Gastrocnemius medialis (tissue), 4 donors: ENCODE measurements around the gene SMTN. TPM values are rescaled to one million over a fixed set of nuclear protein-coding genes. Genes with fewer than 3 reads are reported as not detected.
A peak's percentile ranks its signal among the peaks of the same experiment; 100 is the strongest.

Experiments
- ATAC-seq, 2 donors: fragments of 150-250 bp; one replicate each; pipeline ENCODE4 v1.9.1; 2016
- DNase-seq, 2 donors: peaks; one replicate each; pipeline ENCODE4 v3.0.0-alpha.2; 2019
- H3K27ac ChIP-seq, 4 donors: fragments of 200-600 bp; sonication (generic); 1 replicate in 1 of 4; 2 replicates in 3 of 4; pipeline ENCODE4 v1.5.1; 2016 to 2018; ENCODE audit warnings: mild to moderate bottlenecking in 2 of 4, moderate library complexity in 1 of 4
- H3K27me3 ChIP-seq, 3 donors: fragments of 200-600 bp; sonication (generic) in 2 of 3; 1 replicate in 1 of 3; 2 replicates in 2 of 3; pipeline versions ENCODE4 v1.5.1 to v1.6.0; 2016 to 2019; ENCODE audit warnings: mild to moderate bottlenecking in 1 of 3, moderate library complexity in 1 of 3
- H3K36me3 ChIP-seq, 2 donors: fragments of 200-600 bp; sonication (generic) in 1 of 2; one replicate each; pipeline ENCODE4 v1.5.1; 2017 to 2018
- H3K4me1 ChIP-seq, 2 donors: fragments of 200-600 bp; sonication (generic) in 1 of 2; one replicate each; pipeline ENCODE4 v1.5.1; 2016 to 2017; ENCODE audit warnings: mild to moderate bottlenecking in 2 of 2
- H3K4me3 ChIP-seq, 4 donors: fragments of 200-600 bp; sonication (generic) in 3 of 4; 1 replicate in 1 of 4; 2 replicates in 3 of 4; pipeline ENCODE4 v1.5.1; 2016 to 2019; ENCODE audit warnings: mild to moderate bottlenecking in 2 of 4
- H3K9me3 ChIP-seq, 3 donors: fragments of 200-600 bp; sonication (generic) in 2 of 3; 1 replicate in 1 of 3; 2 replicates in 2 of 3; pipeline ENCODE4 v1.5.1; 2016 to 2019
- CTCF ChIP-seq, 5 experiments: fragments of 450-650 bp in 3 of 5; fragments of 200-600 bp in 2 of 5; sonication (generic) in 2 of 5; IDR thresholded peaks in 4 of 5; conservative IDR thresholded peaks in 1 of 5; 1 replicate in 4 of 5; 2 replicates in 1 of 5; pipeline ENCODE4 v1.5.1; 2016 to 2019; ENCODE audit warnings: antibody characterized with exemption in 5 of 5, mild to moderate bottlenecking in 3 of 5, moderate library complexity in 3 of 5
- POLR2A ChIP-seq, 2 donors: fragments of 450-650 bp; IDR thresholded peaks; one replicate each; pipeline ENCODE4 v1.6.1; 2017; ENCODE audit warnings: antibody characterized with exemption in 2 of 2, mild to moderate bottlenecking in 2 of 2, moderate library complexity in 2 of 2
- in situ Hi-C, 4 donors: fragments of 200-750 bp; cut with MboI; loops; one replicate each; pipeline versions ENCODE4 v1.15.0 to v1.8.0; 2017; ENCODE audit warnings: low sequenced_read_pairs in 4 of 4
- intact Hi-C: fragments of 100-400 bp; cut with DNase I; formaldehyde crosslinking; loops from one replicate; pipeline ENCODE4 v1.15.1; 2023; ENCODE audit warnings: low total_unique reads
- total RNA-seq, 4 donors: library from RNA; depleted of rRNA; stranded (reverse); fragments of >200 nt; gene quantifications; one replicate each; pipeline versions ENCODE4 v1.1.0 to v1.2.3, GENCODE V29; 2016

SMTN gene
- total RNA-seq, 4 donors from 2014 or later: 39.5 to 104 (median 45.3) TPM

GRCh38 chr22:31040542-31041398 is 40.3 kb upstream of the SMTN start:
- H3K27me3 ChIP-seq: no peaks in the 10 kb centered on the region
- TF ChIP-seq POLR2A (IDR thresholded peaks at IDR 0.05) (no peak), CTCF (IDR thresholded peaks at IDR 0.05 in 4 of 5, conservative IDR thresholded peaks at IDR 0.05 in 1 of 5) (no peak)
- H3K9me3 ChIP-seq: no peaks in the 10 kb centered on the region
- H3K4me1 ChIP-seq: peaks cover 10 to 24% of the 10 kb centered on the region in 2 donors
- in situ Hi-C loops: no loop called here
- no peak overlapping the region for H3K4me3 ChIP-seq
- intact Hi-C loops: no loop called here
- ATAC-seq (no peak), DNase-seq (no peak)
- H3K36me3 ChIP-seq: no peaks in the 10 kb centered on the region
- peak overlapping the region in 1 of 4 donors; percentile 5 for H3K27ac ChIP-seq

DNA sequence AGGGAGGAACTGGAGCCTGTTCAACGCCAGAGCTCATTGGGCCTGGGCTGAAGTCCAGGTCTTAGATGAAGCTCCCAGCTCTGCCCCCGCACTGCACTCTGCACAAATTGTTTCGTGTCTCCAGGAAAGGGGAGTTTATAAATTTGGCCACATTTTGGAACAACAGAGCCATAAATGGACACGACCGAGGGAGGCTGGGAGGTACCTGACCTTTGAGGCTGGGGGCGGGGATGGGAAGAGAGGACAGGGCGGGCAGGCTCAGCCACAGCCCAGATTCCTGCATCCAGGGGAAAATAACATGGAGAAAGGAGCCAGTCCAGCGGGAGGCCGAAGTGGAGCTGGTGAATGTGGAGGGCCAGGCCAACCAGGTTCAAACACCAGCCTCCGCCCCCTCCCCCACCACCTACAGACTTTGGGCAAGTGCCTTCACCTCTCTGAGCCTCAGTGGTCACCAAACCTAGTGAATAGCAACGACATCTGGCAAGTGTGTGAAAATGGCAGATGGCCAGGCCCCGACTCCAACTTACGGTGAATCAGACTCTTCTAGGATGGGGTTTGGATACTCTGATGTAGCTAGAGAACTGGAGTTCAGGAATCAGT is 36.8 kb upstream of the SMTN start:
- TF ChIP-seq POLR2A (IDR thresholded peaks at IDR 0.05): no peak
- no peak for TF ChIP-seq CTCF (IDR thresholded peaks at IDR 0.05 in 4 of 5, conservative IDR thresholded peaks at IDR 0.05 in 1 of 5)
- peaks cover 13 to 14% of the 10 kb centered on the region in 2 donors for H3K4me1 ChIP-seq
- H3K36me3 ChIP-seq: no peaks in the 10 kb centered on the region
- ATAC-seq (peak; percentile 38), DNase-seq (peak in 1 of 2 donors; percentile 38)
- intact Hi-C loops (no loop called here), in situ Hi-C loops (no loop called here)
- H3K4me3 ChIP-seq: no peak overlapping the region
- H3K27ac ChIP-seq: peak overlapping the region; percentile 60 to 83 (median 70)
- no peaks in the 10 kb centered on the region for H3K9me3 ChIP-seq
- H3K27me3 ChIP-seq: no peaks in the 10 kb centered on the region

DNA sequence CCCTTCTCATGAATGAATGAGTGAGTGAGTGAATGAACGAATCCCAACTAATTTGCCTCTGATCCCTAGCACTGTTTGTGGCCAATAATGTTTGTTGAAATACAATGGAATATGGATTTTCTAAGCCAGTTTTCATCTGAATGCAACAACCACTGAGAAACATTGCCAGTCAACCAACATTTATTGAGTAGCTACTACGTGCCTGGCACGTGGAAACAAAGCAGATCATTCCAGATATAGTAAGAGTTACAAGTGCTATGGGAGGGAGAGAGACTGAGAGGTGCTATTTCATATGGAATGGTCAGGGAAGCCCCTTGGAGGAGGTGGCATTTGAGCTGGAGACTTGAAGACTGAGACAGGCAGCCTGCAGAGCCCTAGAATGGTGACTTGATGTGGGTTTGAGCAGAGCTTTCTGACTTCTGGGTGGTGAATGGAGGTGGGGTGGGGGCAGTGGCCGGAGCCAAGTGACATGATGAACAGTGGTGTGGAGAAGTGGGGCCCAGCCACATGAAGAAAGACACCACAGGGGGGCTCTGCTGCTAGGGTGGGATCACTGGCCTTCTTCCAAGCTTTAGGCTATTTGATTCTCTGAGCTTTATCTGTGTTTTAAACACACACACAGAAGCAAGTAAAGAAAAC is 35.1 kb upstream of the SMTN start:
- ATAC-seq (no peak), DNase-seq (no peak)
- Histone ChIP-seq H3K27ac (peak overlapping the region; percentile 60 to 83 (median 70)), H3K4me1 (peaks cover 14 to 22% of the 10 kb centered on the region in 2 donors), H3K27me3 (no peaks in the 10 kb centered on the region), H3K4me3 (no peak overlapping the region), H3K9me3 (no peaks in the 10 kb centered on the region), H3K36me3 (no peaks in the 10 kb centered on the region)
- in situ Hi-C loops: no loop called here
- intact Hi-C loops: no loop called here
- TF ChIP-seq CTCF (IDR thresholded peaks at IDR 0.05 in 4 of 5, conservative IDR thresholded peaks at IDR 0.05 in 1 of 5): no peak
- TF ChIP-seq POLR2A (IDR thresholded peaks at IDR 0.05): no peak

DNA sequence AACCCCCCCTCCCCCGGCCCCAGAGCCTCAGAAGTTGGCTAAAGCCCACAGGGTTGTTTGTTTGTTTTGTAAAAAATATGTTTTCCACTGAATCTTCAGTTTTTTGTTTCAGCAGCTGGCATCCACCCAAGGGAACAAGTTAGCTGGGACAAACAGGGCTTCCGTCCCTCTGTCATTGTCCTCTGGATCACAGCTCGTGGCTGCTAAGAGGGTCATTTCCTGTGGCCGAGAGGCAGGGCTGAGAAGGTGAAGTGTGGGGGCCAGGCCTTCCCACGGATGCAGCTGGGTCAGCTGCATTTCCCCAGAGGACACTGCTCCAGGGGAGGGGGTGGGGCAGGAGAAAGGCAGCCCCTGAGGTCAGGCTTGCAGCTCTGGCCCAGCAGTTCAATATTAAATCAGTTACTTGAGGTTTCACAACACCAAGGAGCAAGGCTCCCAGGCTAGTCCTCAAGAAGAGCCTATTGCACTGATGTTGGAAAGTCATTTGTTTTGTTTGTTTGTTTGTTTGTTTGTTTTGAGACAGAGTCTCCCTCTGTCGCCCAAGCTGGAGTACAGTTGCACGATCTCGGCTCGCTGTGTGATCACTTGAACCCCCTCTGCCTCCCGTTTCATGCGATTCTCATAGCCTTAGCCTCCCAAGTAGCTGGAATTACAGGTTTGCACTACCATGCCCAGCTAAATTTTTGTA is 34.4 kb upstream of the SMTN start:
- ATAC-seq (peak; percentile 75 to 85), DNase-seq (peak; percentile 30 to 46)
- Histone ChIP-seq H3K27me3 (no peaks in the 10 kb centered on the region), H3K36me3 (no peaks in the 10 kb centered on the region), H3K4me3 (no peak overlapping the region), H3K9me3 (no peaks in the 10 kb centered on the region), H3K27ac (peak overlapping the region; percentile 60 to 83 (median 70)), H3K4me1 (peaks cover 14 to 22% of the 10 kb centered on the region in 2 donors)
- no peak for TF ChIP-seq CTCF (IDR thresholded peaks at IDR 0.05 in 4 of 5, conservative IDR thresholded peaks at IDR 0.05 in 1 of 5)
- no peak for TF ChIP-seq POLR2A (IDR thresholded peaks at IDR 0.05)
- in situ Hi-C loops (no loop called here), intact Hi-C loops (no loop called here)
